NCI-H146 (cell line): ENCODE data around the gene NANOS2.

Source experiments
- DNase-seq: peaks from one replicate; lab custom pipeline; 2025; lab: John Stamatoyannopoulos, UW

The NANOS2 gene

DNA sequence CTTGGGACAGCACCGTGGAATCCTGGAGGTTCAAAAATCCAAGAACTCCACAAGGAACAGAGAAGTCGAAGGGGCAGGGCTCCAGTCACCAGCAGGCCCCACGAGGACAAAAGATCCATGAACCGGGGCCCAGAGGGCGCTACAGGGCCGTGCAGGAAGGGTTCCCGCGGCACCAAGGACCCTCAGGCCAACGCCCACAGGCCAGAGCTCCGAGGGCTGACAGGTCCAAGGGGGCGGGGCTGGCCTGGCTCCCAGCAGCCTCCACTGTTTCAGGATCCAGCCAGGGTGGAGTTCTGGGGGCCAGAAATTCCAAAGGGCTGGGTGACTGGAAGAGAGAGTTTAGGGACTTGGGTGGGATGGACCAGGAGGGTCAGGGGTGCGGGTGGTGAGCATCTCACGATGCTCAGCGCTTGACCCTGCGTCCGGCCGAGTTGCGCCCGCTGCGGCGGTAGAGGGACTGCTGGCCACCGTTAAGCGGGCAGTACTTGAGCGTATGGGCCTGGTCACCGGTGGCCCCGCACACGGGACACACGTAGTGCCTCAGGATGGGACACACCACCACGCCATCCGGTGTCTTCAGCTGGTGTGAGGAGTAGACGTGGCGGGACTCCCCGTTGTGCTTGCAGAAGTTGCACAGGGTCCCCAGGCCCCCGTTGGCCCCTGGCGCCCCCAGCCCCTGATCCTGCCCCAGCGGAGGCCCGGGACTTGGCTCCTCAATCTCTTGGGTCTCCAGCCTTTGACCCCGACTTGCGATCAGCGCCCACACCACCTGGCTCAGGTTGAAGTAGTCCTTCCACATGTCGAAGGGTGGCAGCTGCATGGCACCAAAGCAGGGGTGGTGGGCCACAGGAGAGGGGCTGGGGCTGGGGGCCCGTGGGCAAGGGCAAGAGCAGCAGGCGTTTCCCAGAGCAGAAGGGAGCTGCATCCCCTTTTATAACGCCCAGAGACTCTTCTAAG lies at the start of gene NANOS2:
Gene NANOS2, minus strand, starts transcription at position 905 of the 957 bp plus-strand sequence. Its CDS starts 85 bp downstream, at position 820.
- DNase-seq = peak; percentile 52

- no peak for DNase-seq
Measured at GRCh38 chr19:45962021-45962420, 47.4 kb upstream of the NANOS2 start.

DNA sequence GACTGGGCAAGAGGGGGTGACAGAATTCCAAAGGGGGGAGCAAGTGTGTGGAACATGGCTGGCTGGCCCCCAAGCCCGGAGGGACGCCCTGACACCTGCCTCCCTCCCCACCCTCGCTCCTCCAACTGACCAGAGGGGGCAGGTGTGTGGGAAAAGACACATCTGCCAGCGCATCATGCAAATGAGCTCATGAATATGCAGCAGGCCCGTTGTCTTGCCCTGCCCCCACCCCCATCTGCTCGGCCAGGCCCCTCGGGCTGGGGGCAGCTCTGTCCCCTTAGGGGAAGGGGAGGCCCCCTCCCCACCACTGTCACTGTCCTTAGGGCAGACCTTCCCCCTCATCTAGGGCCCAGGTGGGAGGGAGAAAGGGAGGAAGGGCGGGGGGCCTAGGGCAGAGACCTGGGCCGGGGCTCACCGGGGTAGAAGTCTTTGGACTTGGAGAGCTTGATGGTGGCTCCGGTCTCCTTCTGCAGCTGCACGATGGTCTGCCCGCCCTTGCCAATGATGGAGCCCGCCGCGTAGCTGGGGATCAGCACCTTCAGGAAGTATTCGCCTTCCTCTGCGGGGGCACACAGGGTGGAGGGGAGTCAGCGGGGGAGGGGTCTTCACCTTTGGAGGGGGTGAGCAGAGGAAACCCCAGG lies 46.1 kb upstream of the NANOS2 start:
- no peak for DNase-seq

DNA sequence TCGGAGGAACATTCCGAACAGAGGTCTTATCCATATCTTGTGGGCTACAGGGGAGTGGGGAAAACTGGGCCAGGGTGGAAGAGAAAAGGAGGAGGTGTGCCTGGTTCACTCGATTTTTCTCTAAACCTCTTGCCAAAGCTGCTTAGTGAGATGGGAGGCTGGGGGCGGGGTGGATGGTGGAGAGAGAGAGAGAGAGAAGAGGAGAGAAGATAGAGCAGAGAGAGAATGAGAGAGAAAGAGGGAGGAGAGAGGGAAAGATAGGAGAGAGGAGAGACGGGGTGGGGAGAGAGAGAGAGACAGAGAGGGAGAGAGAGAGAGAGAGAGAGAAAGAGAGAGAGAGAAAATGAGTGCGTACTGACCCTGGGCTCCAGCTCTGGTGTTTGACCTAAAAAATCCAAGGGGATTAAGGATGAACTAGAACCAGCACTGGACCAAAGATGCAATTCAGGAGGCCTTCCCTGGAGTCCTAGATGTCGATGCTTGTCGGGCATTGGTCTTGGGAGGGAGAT lies 45.0 kb upstream of the NANOS2 start:
- DNase-seq = no peak

DNA sequence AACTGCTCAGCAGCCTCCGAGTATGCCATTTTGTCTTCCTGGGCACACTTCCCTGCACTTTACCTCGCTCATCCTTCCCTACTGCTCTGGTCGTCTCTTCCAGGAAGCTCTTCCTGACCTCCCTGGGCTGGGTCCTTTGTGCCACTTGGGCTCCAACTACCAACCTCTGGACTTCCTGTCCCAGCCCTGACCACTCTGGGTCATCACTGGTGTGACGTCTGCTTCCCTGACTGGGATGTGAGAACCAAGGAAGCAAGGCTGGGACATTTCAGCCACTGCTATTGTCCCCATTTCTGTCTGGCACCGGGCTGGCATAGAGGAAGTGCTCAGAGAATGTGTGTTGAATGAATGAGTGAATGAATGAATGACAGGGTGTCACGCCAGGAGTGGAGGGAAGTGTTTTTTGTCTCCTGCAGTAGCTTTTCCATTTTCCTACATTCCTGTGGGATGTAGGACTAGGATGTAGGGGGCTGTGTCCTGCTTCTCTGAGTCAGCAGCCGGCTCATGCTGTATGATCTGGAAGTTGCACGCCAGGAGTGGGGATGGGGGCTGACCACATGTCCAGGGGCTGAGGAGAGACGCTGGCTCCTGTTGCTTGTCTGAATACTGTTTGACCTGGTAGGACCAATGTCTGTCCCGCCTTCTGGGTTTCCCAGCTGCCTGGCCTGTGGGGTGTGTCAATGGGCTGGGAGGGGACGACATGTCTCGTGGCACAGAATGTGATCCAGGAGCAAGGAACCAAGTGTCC lies 44.4 kb upstream of the NANOS2 start:
- no peak for DNase-seq

DNA sequence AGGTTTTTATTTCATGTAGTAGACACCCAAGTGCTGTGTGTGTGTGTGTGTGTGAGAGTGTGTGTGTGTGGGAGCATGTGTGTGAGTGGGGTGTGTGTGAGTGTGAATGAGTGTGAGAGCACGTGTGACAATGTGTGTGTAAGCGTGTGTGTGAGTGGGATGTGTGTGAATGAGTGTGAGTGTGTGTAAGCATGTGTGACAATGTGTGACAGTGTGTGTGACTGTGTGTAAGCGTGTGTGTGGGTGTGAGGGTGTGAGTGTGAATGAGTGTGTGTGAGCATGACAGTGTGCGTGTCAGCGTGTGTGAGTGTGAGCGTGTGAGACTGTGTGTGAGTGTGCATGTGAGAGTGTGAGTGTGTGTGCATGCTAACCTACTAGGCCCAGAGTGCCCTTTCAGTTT lies 43.7 kb upstream of the NANOS2 start:
- DNase-seq = no peak

DNA sequence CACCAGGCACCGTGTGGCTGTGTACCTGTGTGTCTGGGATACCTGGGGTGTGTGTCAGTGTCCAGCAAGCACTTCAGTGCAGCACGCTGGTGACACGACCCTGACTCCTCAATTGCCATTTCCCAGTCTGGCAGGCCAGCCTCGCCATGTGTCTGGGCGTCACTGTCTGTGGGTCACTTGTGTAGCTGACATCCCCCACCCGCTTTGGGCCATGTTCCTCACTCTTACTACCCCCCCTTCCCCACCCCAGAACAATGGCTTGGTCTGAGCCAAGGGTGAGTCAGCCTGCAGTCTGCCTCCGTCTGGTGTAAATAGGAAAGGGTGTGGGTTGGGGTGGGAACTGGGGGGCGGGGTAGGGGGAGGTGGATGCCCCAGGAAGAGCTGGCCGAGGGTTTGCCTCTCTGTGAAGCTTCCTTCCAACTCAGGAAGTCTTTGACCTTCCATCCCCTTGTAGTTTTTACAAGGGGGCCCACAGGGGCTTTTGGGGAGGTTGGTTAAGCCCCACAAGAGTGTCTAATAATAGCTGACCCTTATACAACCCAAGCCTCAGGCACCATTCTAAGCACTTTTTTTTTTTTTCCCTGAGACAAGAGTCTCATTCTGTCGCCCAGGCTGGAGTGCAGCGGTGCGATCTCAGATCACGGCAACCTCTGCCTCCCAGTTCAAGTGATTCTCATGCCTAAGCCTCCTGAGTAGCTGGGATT lies 41.5 kb upstream of the NANOS2 start:
- no peak for DNase-seq

- DNase-seq = no peak
Measured at GRCh38 chr19:45954156-45954555, 39.6 kb upstream of the NANOS2 start.

DNA sequence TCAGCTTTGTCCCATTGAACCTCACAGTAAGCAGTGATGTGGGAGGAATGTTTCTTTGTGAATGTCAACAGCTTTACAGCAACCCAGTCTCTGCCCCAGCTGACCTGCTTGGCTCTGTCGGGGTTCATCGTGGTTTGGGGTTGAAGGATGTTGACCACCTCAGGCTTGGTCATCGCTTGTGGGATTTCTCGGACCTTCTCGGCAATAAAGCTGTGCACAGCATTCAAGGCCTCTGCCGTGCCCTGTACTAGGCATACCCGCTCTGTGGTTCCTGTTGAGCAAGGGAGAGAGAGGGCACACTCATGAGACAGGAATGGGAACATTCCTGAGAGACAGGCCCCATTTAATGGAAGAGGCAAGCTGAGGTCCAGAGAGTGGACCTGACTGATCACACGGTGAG lies 39.1 kb upstream of the NANOS2 start:
- DNase-seq = no peak

DNA sequence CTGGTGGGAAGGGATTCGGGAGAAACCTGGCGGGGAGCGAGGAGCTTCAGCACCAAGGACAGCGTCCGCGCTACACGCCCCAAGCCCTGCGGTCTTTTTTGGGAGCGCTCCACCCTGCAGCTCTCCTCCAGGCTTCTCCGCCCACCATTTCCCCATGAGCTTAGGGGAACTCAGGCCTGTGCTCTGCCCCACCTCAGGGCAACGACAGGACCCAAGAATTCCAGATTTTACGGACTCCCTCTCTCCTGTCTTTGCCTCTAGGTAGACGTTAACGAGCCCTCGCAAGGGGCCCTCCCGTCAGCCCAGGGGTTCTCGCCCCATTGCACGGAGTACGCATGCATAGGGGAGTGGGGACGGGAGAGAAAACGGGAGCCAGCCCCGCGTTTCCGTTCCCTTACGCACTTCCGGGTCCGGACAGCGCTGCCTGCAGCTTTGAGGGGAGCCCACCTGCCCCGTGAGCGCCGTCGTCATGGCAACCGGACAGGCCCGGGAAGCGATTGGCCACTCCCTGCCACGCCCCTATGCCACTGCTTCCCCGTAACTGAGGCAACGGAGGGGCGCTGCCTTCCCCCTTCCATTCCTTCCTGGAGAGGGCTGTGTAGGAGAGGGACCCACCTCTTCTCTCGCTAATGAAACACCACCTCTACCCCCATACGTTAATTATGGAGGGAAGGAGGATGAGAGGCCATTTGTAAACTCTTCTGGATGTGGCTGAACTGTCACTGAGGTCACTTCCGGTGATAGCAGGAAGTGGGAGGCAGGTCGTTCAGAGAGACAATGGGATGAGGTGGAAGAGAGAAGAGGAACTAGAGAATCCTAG lies 38.3 kb upstream of the NANOS2 start:
- DNase-seq = peak; percentile 98

GRCh38 chr19:45952341-45952685 lies 37.7 kb upstream of the NANOS2 start:
- DNase-seq = no peak

- DNase-seq = no peak
Measured at GRCh38 chr19:45947926-45948325, 33.3 kb upstream of the NANOS2 start.

DNA sequence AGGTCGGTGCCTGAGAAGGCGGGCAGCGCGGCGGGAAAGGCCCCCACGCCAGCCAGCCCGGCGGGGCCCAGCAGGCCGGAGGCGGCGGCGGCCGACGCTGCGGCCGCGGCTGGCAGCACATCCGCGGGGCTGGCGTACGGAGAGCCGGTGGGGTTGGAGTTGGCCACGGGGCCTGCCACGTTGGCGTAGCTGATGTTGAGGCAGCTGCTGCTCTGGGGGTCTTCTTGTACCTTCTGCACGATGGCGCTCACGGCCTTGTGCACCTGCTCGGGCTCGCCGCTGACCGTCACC lies 25.9 kb upstream of the NANOS2 start:
- DNase-seq = no peak

DNA sequence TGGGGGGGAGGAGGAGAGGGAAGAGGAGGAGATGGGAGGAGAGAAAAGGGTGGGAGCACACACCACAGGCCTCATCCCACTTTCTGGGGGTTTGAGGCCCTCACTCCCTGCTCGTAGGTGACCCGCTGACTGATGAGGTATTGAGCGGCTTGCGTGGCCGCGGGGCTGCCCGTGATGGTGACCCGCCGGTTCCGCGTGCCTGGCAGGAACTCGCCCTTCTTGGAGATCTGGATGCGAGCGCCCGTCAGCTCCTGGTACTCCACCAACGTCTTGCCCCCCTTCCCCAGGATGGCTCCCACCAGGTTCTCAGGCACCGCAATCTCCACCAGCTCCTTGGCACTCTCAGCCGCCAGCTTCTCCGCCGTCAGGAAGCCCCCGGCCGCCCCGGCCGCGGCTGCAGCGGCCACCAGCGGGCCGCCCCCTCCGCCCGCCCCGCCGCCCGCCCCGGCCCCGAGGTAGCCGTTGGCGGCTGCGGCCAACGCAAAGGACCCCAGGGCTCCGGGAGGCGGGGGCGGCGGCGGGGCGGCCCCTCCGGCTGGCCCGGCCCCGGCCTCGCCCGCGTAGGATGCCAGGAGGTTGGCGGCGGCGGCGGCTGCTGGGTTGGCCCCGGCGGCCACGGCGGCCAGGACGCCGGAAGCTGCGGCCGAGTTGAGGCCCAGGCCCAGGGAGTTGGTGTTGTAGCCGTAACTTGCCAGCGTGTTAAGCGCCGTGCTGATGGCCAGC lies 25.4 kb upstream of the NANOS2 start:
- no peak for DNase-seq

- DNase-seq = no peak
Measured at GRCh38 chr19:45938733-45939319, 24.2 kb upstream of the NANOS2 start.

- no peak for DNase-seq
Measured at GRCh38 chr19:45935267-45935666, 20.7 kb upstream of the NANOS2 start.

GRCh38 chr19:45934551-45935230 lies 20.1 kb upstream of the NANOS2 start:
- no peak for DNase-seq

DNA sequence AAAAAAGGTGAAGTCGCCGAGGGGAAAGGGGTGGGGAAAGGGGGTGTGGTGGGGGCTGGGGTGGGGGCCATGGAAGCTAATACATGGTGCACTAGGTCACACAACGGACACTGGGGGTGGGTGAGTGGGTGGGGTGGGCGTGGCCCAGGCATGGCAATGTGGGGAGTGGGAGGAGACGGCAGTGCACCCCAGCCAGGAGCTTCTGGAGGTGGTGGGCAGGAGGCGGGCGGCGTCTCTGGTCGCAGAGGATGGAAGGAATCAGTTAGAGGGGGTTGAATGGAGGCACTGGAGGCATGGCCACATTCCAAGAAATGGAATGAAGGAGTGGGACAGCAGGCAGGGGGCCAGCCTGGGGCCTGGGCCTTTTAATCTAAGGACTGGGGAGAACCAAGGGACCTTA lies 19.2 kb upstream of the NANOS2 start:
- DNase-seq = no peak

GRCh38 chr19:45931055-45931454 lies 16.5 kb upstream of the NANOS2 start:
- no peak for DNase-seq

DNA sequence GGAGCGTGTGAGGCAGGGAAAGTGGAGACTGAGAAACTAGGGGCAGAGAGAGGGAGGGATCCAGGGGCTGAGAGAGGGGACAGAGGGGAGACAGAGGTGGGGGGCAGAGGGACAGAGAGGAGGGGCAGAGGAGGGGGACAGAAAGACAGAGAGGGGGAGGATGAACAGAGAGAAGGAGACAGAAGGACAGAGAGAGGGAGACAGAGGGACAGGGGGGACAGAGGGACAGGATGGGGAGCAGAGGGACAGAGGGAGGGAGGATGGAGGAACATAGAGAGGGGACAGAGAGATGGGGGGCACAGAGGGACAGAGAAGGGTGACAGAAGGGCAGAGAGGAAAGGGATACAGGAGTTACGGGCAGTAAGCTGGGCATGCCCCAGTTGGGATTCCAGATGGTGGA lies 14.7 kb upstream of the NANOS2 start:
- no peak for DNase-seq
